GM18499 (cell line): ENCODE measurements around the gene HOXA13.

Experiments used
- ATAC-seq: cut with Tn5 transposase; IDR thresholded peaks from one replicate; pipeline ENCODE4 v1.9.1; 2021; ENCODE audit warnings: moderate number of reproducible peaks; ENCODE audit not compliant: insufficient read depth, unreplicated experiment

The HOXA13 gene

DNA sequence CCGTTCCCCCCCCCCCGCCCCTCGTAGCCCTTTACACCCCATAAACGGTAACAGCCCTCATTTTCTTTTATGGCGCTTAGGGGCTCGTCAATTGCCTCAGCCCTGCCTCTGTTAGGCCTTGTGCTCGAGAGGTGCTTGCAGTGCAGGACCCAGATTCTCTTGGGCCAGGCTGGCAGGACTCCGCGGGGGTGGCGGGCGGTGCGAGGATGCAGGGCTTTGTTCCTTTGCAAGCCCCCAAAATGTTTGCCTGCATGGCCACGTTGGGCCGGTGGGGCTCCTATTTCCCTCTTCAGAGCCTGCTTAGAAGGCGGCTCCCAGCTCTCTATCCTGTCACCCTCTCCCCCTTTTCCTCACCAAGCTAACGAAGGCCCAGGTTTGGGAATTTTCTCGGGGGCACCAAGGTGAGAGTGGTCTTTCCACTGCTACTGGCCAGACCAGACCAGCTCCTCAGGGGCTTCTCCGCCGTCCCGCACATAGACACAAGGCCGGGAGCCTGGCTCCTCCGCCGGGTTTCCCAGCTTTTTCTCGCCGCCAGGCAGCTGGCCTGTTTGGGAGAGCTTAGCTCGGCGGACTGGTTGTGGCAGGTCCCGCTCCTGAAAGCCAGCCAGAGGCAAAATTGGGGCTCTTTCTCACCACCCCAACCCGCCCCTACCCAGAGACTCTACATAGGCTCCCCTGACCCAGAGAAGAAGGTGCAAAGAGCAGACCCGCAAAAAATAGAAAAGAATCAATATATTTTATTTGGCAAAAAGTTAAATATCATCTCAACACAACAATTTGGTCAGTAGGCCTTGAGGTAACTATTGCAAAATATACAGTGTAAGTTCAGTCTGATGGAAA is 38.0 kb downstream of the HOXA13 start:
- ATAC-seq = no peak

DNA sequence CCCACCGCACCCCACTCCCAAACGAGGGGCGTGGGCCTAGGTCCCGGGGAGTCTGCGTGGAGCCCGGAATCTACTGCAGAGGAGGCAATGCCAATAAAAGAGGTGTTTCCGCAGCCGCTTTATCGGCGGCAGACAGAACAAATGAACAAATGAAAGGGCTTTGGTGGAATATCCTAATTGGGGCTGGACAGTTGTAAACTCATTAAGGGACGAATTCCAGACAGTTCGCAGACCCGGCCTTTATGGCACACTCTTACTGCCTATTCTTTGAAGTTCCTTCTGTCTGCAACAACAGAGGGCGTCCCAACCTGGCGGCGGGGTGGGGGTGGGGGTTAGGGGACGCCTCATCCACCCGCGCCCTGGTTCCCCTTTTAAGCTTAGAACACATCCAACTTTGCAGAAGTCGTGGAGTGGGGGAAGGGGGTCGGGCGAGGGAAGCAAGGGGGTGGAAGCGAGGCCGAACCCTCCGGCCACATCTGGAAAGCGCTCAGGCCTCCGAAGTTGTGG is 38.6 kb downstream of the HOXA13 start:
- no peak for ATAC-seq

DNA sequence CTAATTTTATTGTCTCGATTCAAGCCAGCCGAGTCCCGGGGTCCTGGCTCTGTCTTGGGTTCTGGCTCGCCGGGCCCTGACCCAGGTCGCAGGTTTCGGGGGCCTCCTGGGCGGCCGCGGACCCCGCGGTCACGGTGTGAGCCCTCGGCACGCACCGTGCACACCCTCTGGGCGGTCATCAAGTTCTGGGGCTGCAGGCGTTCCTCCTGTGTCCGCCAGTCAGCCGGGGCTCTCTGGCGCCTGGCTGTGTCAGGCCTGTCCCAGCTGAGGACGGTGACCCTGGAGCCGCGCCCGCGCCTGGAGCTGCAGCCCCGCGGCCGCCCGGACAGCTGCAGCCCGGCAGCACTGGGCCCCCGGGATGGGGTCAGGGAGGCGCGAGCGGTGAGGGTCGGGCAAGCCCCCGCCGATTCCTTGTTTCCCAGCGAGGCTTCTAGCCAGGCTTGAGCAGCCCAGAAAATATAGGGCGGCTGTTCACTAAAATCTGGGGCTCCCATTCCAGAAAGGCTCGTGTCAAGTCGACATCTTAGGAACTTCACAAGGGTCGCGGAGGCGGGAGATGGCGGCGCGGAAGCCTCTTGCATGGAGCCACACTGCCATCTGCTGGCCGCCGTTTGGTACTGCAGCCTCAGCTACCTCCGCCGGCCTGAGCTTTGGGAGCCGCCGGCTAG is 39.2 kb downstream of the HOXA13 start:
- no peak for ATAC-seq

DNA sequence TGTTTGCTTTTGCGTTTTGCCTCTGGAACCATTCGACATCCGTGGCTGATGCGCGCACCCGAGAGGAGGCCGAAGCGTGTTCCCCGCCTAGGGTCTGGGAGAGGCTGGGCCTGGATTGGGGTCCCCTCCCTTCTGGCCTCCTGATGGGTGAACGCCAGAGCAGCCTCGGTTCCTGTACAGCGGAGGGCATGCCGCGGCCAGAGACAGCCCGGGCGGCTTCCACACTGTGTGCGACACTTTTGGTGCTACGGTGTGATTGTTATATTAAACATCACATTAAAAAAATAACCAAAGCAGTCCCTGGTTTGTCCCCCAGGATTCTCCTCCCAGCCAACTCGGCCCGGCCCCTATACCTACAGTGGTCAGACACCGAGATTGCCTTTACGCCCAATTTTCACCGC is 39.7 kb downstream of the HOXA13 start:
- ATAC-seq = no peak

DNA sequence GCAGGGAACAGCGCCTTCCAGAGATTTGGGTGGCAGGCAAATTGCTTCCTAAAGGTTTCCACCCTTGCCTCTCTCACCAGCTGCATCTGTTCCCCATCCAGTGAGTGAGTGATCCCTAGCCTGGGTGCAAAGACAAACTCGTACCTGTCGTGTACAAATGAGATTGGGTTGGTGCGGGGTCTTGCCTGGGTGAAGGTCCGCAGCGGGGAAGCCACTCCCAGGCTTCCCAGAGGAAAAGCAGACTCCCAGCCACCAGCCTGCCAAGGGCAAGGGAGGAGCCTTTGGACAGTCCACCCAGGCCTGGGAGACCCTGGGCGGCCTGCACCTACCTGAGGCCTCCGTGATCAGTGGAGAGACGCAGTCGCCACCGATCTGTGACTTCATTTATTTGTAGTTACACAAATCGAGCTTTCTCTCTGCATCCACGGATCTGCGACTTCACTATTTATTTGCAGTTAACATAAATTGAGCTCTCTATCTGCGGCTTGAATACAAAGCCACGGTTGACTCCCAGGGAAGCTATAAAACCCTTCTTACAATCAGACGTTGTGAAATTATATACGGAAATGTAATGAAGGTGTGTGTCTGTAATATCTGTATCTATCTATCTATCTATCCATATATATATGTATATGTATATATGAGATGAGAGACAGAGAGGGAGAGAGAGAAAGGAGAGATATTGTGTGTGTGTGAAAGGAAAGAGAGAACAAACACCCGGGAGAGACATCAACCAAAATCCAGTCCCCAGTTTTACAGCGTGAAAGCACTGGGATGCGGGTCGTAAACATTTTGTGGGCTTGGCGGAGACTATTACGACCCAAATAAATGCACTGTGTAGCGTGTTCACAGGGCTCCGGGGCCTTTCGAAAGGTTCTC is 40.4 kb downstream of the HOXA13 start:
- ATAC-seq = no peak

DNA sequence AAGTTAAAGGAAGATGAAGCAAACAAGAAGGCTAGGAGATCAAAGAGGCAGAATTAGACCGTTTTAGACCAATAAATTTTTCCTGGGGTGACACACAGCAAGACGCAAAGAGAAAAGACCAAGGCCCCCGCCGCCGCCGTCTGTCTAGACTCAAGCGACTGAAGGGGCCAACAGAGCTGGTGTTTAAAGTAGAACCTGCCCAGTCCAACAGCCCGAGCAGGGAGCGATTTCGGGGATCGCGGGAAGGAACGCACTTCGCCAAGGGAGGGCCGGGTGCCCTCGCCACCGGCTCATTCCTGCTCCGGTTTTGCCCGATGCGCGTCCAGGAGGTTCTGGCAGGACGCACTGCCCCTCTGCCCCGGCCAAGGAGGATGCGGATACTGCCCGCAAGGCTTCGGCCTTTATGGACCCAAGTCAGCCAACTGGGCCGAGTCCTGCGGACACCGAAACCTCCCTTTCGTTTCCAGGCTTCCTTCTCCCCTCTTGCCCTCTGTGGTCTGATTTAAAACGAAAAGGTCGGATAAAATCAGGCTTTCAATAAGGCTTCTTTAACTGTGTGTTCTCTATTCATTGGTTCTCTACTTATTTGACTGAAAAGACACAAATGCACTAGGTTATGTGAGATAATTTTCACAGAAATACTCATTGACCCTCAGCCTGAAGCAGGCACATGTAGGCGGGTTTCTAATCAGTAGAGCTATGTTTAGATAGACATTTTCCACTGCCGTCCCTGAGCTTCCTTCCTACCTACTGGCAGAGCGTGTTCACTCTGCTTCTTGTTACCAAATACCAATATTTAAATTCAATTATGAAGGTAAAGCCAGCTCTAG is 41.2 kb downstream of the HOXA13 start:
- no peak for ATAC-seq

DNA sequence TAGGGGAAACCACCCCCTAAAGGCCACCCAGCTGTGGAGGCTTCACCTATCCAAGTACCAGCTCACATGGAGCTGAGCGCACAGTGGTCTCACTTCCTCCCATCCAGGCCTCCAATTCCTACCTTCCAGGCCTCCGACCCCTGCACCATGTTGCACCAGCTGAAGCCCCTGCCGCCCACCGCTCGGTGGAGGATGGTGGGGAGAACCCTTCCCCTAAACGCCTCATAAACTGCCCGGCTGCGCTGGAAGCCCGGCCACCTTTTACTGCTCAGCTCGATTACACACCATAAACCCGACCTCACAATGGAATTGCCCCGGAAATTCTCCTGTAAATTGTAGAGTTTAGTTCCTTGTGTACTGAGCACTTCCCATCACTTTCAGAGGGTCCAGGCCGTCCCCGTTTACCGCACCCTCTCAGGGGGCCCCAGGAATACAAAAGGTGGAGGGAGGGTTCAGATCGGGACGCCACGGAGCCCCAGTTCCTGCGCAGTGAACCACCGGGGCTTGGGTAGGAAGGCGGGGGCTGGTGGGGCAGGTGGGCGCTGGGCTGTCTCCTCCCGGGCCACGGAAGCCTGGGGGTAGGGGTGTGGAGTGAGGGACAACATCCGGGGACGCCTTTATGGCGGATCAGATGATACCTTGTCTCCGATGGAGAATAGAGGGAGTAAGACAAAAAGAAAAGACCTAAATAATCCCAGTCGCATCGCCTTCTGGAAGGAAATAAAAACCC is 42.0 kb downstream of the HOXA13 start:
- ATAC-seq = no peak

DNA sequence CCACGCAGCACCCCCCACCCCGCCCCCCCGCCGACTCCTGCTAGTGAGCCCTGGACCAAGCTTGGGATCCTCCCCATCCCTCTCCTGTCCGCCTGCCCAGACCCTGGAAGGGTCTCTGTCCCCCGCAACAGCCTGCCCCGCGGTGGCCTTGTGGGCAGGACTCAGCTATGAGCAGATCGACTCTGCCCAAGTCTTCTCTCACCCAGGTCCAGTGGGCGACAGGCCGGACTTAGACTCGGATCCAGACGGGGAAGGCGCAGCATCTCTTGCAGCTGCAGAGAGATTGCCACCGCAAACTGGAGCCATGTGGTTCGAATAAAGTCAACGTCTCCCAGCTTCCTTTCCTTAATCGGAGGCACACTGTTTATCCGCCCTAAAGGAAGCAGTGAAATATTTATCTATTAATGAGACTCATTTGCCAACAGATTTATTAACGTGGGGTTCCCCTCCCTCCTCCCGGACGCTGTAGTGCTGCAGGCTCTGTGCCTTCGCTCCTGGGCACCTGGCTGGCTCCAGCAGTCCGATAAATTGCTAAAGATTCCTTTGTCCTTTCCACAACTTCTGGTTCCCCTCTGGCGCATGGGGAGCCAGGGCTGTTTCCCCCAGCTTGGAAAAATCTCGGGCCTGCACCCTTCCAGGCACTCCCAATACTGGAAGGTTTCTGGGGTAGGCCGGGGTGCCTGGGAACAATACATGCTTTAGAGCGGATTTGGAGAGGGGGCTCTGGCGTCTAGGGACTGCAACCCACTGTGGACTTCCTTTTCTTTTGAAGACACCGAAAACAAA is 42.8 kb downstream of the HOXA13 start:
- ATAC-seq = no peak

DNA sequence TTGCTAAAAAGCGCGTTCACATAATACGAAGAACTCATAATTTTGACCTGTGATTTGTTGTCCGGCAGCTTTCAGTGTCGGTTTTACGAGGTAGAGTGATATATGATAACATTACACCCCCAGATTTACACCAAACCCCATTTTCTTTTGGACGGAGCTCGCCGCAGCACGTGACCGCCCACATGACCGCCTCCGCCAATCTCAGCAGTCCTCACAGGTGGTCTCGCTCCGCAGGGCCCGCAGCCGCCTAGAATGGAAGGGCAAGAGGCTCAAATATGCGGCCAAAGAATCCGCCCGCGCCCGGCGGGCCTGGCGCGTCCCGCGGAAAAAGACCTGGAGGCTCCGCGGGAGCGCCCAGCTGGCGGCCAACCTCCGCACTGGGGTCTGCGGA is 43.4 kb downstream of the HOXA13 start, which contains the start of gene HOXA7:
TSS of gene HOXA7 (minus strand) at position 168 of the 391 bp plus-strand sequence. CDS start at position 38, 130 bp downstream.
- no peak for ATAC-seq

DNA sequence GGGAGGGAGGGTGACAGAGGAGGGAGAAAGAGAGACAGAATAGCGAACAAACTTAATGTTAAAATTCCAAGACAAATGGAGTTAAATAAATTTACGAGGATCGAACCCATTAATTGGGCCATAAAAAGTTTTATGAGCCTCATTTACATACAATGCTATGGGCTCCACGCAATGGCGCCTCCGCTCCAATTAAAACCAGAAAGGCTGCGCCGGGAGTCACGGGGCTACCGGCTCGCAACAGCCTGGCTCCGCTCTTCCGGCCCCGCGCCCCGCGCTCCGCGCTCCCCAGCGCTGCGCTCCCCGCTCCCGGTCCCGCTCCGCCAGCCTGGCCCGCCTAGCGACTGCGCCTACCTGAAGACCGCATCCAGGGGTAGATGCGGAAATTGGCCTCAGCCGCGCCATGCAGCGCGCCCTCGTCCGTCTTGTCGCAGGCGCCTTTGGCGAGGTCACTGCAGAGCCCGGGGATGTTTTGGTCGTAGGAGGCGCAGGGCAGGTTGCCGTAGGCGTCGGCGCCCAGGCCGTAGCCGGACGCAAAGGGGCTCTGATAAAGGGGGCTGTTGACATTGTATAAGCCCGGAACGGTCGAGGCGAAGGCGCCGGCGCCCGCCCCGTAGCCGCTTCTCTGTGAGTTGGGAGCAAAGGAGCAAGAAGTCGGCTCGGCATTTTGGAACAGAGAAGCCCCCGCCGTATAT is 43.9 kb downstream of the HOXA13 start:
- ATAC-seq = no peak

DNA sequence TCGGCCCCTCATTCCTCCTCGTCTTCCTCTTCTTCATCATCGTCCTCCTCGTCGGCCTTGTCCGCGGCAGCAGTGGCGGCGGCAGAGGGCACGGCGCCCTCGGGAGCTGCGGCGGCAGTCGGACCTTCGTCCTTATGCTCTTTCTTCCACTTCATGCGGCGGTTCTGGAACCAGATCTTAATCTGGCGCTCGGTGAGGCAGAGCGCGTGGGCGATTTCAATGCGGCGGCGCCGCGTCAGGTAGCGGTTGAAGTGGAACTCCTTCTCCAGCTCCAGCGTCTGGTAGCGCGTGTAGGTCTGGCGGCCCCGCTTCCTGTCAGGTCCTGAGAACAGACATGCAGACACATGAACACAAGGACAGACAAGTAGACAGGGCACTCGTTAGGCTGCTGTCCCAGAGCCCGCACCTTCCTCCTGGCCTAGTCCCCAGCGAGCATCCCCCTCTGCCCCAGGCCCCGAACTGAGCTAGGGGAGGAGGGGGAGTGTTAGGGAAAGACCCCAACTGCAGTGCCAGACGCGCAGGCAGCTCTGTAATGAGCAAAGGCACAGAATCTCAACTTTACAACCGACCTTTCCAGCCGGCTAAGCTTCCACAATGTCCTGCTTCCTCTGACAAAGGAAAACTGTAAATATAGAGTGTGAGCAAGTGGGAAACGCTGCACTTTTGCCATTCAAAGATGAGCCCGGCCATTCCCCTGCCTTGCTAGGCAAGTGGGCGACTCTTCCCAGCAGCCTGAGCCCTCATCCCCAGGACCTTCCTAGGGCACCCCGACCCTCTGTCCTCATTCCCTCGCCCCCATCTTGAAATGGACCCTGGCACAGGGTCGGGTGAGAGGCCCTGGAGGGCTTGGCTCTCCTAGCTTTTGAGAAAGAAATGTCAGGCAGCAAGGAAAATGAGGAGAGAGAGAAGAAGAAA is 44.7 kb downstream of the HOXA13 start:
- ATAC-seq = no peak

DNA sequence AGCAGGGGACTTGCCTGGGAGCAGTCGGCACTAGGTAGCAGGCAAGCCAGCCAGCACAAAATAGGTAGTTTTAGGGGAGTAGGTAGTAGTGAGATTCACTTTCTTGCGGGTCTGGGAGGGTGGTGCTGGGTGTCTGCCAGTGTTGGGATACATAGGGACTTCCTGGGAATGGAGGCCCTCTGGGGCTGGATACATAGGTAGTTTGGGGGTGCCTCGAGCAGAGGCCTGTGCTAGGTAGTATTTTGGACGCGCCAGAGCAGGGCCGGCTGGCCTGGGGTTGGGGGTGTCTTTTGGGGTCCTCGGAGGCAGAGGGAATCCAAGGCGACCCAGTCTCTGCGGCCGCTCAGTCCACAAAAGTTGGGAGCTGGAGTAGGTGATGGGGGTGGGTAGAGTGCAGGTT is 45.5 kb downstream of the HOXA13 start:
- no peak for ATAC-seq

DNA sequence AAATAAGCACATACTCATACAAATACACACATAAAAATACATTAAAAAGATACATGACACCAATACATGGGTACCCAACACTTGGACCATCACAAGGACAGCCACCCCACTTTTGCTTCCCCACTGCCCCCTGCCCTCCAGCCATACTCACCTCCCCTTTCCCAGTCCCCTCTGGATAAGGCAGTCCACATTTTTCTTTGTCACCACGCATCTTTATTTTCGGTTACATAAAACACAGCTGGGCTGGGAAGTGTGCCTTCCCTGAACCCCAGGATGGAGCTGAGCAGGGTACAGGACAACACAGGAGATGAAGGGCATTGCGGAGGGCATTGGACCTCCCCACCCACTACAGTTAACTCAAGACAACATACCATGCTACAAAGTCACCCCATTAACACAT is 46.4 kb downstream of the HOXA13 start:
- ATAC-seq = no peak

DNA sequence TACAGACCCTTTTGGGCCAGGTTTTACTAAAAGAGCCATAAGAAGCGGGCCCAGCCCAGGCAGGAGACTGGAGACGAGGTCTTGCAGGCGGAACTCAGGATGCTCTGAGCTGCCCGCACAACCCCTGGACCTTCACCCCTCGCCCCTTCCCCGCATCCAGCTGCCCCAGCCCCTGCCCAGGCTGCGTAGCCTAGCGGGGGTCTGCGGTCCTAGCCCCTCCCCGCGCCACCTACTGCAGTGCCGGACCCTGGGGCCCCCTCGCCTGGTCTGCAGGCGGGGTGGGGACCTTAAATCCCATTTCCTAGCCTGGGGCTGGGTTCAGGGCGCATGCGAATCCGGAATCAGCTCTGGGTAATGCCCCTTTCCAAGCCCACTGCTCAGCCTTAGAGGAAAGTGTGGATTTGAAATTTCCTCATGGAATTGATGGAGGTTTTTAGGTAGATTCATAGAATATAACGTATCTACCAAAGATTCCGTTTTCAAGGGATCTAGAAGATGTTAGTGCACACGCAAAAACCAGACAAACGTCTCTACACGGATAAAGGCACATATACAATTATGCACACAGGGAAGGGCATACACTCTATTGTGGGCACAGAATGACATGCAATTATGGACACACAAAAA is 47.0 kb downstream of the HOXA13 start:
- no peak for ATAC-seq

DNA sequence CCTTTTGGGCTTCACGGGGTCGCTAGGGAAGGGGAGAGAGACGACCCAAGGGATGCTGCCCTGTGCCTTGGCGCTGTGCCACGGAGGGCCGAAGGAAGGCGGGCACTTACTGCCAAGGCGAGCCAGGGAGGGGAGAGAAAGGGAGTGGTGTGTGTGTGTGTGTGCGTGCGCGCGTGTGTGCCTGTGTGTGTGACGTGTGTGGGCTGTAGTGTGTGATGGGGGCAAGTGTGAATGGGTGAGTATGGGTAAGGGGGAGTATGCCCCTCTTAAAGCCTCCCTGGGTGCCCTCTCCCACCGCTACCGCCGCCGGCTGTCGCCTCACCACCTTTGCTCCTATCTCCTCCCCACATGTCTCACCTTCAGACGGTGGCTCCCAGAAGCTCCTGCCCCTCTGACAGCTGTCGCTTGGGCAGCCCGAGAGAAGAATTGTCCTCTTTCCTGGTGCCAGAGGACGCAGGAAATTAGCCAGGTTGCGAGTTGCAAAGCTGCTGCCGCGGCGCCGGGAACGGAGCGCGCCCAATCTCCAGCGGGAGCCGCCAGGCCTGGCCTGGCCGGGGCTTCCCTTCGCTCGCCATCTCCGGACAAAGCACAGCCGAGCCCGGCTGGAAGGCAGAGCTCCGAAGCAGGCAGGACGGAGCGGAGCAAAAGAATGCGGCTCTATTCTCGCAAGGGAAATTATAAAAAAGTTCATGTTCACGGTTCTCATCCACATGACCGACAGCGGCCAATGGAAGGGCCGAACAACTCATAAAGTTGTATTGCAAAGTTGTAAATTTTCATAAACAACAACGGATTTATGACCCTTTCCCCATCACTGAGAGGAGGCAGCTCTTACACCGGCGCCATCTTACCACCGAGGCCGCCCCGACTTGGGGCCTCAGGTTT is 47.7 kb downstream of the HOXA13 start, which contains the start of gene HOXA3:
TSS of gene HOXA3 (minus strand) at position 653 of the 885 bp plus-strand sequence. CDS start 41,943 bp downstream, outside the sequence.
- no peak for ATAC-seq
